GM19328 (cell line): ENCODE results near the gene DDB1.

Source experiments
- ATAC-seq: cut with Tn5 transposase; IDR thresholded peaks from one replicate; pipeline ENCODE4 v1.9.1; 2021; ENCODE audit warnings: mild to moderate bottlenecking, moderate library complexity; ENCODE audit not compliant: unreplicated experiment

The DDB1 gene

GRCh38 chr11:61332797-61333549 lies at the start of gene DDB1, which contains the start of gene TKFC:
TSS of gene DDB1 (minus strand) at chr11:61333105. CDS start at chr11:61332968, 137 bp downstream.
TSS of gene TKFC (plus strand) at chr11:61333228. CDS start at chr11:61334729, 1,501 bp downstream.
- peak; percentile 78 for ATAC-seq

- ATAC-seq: no peak
Measured at GRCh38 chr11:61380884-61381283, 48.0 kb upstream of the DDB1 start.

GRCh38 chr11:61378713-61379313 lies 45.9 kb upstream of the DDB1 start:
- ATAC-seq: no peak

- ATAC-seq: no peak
Measured at GRCh38 chr11:61377461-61378160, 44.7 kb upstream of the DDB1 start.

GRCh38 chr11:61375761-61376108 lies 42.8 kb upstream of the DDB1 start:
- no peak for ATAC-seq

- ATAC-seq: no peak
Measured at GRCh38 chr11:61372659-61373420, 39.9 kb upstream of the DDB1 start.

- ATAC-seq: no peak
Measured at GRCh38 chr11:61370349-61371005, 37.6 kb upstream of the DDB1 start.

- no peak for ATAC-seq
Measured at GRCh38 chr11:61369372-61370348, 36.8 kb upstream of the DDB1 start.

- no peak for ATAC-seq
Measured at GRCh38 chr11:61368646-61369045, 35.7 kb upstream of the DDB1 start.

GRCh38 chr11:61367406-61367805 lies 34.5 kb upstream of the DDB1 start:
- ATAC-seq: no peak

- no peak for ATAC-seq
Measured at GRCh38 chr11:61364012-61364675, 31.2 kb upstream of the DDB1 start.

GRCh38 chr11:61362542-61362875 lies 29.6 kb upstream of the DDB1 start:
- no peak for ATAC-seq

- ATAC-seq: peak; percentile 87
Measured at GRCh38 chr11:61361741-61362541, 29.0 kb upstream of the DDB1 start, which contains the start of the genes CYB561A3 and TMEM138. TSS of gene CYB561A3 (minus strand) at chr11:61361882. CDS start at chr11:61356713, 5,169 bp downstream. TSS of gene TMEM138 (plus strand) at chr11:61362374. CDS start at chr11:61364391, 2,017 bp downstream.

- ATAC-seq: no peak
Measured at GRCh38 chr11:61361237-61361740, 28.4 kb upstream of the DDB1 start.

GRCh38 chr11:61359516-61359915 lies 26.6 kb upstream of the DDB1 start:
- no peak for ATAC-seq

GRCh38 chr11:61358566-61358965 lies 25.7 kb upstream of the DDB1 start:
- ATAC-seq: no peak

GRCh38 chr11:61357894-61358239 lies 25.0 kb upstream of the DDB1 start:
- ATAC-seq: no peak
